HG03442 (cell line): ENCODE results near the gene RPH3AL.
"Not testable (repeated sequence)": the region's sequence is repeated elsewhere in the genome, so short reads cannot be mapped to it uniquely, and the experiment has no call there.

ENCODE experiments used
- ATAC-seq: cut with Tn5 transposase; IDR thresholded peaks from one replicate; pipeline ENCODE4 v1.9.1; 2021; ENCODE audit warnings: mild to moderate bottlenecking, moderate library complexity; ENCODE audit not compliant: unreplicated experiment

Gene RPH3AL

DNA sequence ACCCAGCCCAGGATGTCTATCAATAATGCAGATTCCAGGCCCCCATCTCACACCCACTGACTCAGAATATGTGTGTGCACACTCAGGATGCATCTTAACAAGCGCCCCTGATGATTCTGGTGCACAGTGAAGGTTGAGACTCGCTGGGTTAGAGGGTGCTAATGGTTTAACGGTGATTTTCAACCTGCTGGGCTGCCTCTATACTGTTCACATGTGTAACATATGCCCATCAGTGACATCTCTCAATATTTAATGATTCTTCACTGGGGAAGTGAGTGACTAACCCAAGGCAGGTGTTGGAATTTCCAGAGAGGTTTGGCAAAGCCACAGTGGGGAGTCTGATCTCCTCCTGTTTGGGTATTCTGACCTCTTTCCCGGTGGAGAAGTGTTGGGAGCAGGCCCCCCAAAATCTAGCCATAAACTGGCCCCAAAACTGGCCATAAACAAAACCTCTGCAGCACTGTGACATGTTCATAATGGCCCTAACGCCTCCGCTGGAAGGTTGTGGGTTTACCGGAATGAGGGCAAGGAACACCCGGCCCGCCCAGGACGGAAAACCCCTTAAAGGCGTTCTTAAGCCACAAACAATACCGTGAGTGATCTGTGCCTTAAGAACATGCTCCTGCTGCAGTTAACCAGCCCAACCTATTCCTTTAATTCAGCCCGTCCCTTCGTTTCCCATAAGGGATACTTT lies 167.0 kb downstream of the RPH3AL start:
- no peak for ATAC-seq

DNA sequence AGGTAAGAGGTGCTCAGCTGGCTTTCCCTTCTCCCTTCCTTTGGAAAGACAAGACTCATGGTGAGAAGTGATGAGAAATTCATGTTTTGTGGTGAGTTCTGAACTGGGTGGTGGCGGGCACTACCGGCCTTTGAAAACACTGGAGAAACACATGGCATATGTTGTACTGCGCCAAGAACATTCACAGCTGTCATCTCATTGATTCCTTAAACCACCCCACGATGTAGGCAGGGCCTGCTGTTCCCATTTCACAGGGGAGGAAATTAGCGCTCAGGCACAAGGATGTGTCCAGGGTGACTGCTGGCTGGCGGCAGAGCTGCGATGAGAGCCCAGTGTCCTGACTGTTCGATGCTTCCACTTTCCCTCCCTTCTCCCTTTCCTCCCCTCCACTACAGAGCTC lies 169.6 kb downstream of the RPH3AL start:
- ATAC-seq = no peak

DNA sequence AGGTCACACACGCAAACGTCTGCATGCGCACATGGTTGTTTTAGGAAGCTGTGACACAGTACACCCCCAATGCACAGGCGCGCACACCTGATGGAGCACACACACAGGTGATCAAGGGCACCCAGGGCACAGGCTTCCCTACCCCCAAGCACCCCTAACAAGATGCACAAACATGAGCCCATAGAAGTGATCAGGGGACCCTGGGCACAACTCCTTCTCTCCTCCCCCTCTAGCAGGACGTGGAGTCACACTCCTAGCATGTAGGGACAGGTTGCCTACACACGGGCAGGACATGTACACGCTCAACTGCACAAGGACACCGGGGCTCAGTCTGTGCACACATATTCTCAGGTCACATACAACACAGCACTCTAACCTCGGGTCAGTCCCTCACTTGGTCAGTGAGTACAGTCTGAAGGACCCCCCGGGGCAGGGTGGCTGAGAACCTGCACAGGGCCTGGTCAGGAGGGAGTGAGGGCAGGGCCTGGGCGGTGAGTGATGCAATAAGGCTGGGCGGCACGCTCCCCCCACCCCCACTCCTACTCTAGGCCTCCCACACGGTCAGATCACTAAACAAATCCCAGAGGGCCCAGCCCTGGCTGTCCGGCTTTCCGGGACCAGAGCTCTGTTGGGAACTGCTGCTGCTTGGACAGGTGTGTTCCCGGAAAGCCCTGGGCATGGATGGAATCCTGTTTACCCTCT lies 170.4 kb downstream of the RPH3AL start:
- ATAC-seq = no peak

DNA sequence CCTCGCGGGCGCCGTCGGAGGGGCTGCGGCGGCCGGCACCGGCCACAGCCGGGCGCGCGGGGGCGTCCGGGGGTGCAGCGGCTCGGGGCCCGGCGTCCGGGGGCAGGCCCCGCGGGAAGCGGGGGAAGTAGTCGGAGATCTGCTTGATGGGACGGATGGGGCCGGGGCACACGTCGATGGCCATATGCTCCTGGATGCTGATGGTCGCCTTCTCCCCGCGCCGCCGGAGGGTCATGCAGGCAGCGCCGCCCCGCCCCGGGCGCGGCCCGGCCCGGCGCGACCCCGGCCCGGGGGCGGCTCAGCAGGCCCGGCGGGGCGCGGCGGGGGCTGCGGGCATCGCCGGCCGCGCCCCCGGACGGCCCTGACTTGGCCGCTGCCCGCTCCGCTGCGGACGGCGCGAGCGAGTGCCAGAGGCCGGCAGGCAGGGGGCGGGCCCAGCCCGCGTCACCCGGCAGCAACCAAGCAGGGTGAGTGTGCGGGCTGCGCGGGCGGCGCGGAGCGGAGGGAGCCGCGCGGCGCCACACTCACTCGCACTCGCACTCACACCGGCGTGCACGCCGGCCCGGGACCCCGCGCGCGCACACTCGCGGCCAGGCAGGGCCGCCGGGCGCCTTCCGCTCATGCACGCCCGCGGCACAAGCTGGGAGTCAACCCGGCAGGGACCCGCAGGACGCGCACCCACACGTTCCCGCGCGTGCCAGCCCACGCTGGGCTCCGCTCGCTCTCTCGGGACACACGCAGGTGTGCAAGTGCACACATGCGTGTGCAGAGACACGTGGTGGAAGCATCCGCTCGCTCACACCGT lies 171.2 kb downstream of the RPH3AL start, which contains the start of gene DOC2B:
TSS of gene DOC2B (minus strand) at position 406 of the 805 bp plus-strand sequence. CDS start at position 235, 171 bp downstream.
- no peak for ATAC-seq

DNA sequence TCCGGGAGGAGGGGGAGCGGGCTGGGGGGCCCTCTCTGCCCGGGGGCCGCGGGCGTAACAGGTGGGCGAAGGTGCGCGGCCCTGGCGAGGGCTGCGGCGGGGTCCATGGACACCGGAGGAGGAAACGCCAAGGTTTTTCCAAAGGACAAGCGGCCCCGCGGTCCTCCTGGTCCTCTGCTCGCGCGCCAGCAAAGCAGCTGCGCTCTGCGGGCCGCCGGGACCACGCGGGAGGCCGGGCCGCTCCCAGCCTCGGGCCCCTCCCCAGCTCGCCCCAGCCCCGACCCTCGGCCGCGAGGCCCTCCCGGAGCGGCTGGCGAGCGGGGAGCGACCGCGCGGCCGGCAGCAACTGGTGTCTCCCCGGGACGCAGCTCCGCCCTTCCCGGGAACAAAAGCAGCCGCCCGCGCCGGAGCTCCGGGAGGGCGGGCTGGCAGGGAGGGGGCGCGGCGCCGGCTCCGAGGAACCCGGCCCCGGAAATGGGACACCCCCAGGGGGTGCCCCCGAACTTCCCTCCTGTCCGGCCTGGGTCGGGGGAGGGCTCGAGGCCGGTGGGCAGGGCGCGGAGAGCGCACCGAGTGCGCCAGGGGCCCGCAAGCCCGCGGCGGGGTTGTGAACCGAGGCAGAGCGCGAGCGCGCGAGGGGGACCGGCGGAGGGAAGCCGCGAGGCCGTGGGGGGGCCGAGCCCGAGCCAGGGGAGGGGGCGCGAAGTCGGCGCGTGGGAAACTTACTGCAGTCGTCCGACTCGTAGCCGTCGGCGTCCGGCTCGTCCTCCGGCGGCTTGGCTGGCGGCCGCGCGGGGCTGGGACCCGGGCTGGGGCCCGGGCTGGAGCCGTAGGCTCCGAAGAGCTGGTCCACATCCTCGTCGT lies 172.0 kb downstream of the RPH3AL start:
- no peak for ATAC-seq

DNA sequence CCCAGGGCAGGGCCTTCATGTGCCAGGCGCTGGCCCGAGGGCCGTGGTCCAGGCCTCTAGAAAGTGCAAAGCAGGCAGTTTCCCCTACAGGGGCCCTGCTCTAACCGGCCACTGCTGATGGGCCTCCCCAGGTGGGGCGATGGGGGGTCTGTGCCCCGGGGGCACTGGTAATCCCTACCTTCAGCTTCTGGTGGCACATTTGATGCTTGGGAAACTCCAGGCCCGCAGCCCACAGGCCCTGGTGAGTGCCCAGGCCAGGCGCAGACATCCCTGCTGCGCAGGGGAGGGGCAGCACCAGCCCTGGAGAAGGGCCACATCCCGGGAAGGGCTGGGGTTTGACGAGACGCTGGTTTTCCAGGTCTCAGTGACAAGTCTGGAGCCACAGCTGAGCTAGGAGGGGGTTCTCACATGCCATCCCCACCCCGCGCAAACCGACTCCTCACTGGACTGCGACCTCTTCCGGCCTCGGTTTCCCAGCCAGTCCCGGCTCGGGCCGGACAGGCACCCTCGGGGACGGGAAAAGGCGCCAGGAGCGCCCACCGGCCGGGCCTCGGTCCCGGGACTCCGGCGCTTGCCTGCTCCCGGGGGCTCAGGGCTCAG lies 172.7 kb downstream of the RPH3AL start:
- ATAC-seq = no peak

DNA sequence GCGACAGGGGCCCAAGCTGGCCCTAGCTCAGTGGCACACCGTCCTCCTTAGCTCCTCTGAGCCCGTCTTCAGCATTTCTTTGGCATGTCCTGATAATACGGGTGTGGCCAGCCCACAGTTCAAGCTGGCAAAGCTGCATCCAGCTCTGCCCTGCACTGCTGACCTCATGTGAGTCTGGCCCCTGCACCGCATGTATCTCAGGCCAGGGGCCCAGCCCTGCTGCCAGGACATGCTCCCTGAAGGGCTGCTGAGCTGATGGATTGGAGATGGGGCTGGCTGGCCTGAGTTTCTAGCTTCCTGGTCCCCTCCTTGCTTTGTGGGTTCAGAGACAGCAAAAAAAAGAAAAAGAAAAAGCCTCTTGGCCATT lies 173.6 kb downstream of the RPH3AL start:
- no peak for ATAC-seq

DNA sequence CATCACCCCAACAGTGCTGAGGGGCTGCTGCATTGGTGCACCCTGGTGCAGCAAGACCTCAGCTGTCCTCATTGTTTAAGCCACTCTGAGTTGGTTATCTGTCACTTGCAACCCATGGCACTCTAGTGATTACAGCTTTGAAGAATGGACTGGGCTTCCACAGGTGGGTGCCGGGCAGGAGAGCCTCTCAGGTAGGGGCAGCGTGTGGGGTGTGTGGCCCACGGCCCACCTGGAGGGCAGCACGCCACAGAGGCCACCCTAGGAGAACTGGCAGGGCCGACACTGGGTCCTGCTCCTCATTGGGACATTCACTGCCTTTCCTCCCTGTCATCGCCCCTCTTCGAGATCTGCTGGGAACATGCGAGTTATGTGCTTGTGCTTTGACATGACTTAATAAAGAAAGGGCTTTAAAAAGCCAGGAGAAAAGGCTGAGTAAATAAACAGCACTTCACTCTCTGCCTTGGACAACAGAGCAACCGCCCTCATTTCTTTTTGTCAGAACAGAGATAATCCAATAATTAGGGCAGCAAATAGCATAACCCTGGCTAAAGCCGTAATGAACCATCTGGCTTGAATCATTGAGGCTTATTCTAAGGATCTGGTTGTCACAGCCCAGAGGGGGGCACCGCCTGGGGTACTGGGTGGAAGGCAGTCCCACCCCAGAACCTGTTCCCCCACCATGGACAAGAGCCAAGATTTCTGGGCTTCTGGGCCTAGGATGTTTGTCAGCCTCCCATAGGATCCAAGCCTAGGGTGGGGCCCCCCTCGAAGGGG lies 174.1 kb downstream of the RPH3AL start:
- no peak for ATAC-seq

DNA sequence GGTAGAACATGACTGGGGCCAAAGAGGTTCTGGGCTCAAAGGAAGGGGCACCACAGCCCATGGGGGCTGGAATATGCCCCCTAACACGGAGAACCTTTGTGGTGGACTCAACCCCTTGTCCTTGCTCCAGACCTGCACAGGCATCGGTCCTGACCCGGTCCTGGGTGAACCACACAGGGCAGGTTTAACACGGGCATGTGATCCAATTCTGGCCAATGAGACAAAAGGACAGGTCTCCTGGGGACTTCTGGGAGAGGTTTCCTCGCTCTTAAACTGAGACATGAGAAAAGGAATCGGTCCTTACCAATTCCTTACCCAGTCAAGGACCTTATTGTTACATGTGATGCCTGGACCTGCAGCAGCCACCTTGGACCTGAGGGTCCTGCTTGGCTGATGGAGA lies 174.8 kb downstream of the RPH3AL start:
- no peak for ATAC-seq

DNA sequence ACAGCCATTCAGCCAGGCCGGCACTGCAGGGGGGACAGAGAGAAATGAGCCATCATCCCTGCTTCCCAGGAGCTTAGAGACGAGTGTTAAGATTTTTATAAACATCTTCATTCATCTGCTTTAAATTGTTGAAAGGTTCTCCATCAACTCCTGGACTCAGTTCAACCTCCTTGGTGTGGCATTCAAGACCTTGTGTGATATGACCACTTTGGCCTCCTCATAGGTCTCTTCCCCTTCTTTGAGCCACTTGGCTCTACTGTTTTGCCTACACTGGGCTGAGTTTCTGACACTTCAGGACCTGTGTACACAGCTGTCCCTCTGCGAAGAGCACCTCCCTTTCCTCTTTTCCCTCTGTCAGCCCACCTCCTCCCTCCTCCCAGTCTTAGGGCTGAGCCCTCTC lies 175.5 kb downstream of the RPH3AL start:
- ATAC-seq = no peak

DNA sequence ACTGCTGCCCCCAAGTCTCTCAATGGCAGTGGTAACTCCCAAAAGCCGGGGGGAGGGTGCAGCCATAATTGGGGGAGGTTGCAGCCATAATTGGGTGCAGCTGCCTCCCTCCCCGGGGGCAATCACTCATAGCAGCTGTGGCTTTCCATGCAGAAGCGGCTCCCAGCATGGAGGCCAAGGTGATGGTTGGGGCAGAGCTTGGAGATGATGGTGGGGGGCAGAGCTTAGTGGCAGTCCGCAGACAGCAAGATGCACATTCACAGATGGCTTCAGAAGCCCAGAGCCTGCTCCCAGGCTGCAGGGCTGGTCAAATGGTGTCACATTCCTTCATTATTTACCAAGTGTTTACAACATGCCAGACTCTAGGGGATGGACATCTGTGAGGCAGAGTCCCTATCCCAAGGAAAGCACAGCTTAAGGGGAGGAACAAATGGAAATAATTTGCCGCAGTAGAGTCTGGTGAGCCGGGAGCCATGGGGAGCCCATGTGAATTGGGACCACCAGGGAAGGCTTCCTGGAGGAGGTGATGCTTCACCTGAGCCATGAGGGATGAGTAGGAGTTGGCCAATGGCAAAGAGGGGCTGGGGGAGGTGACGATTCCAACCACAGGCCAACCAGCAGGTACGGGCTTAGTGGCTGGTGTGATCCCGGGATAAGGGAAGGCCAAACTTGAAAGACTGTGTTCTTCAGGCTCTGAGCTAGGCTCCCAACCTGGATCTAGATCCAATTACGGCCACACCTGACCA lies 179.3 kb downstream of the RPH3AL start:
- ATAC-seq = no peak

DNA sequence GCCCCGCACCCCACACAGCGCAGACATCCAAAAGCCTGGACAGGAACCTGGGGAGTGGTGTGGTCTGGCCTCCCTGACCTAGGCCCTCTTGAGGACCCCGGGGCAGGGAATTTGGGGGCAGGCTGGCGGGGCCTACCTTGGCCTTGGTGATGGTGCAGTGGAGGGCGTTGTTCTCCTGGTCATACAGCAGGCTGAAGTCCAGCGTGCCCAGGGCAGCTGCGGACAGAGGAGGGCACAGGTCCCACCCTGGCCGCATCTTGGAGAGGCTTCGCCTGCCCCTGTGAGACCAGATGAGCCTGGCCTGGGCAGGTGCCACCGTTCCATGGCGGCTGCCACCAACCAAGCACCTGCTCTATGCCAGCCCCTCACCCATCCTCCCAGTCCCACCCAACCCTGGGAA lies 180.2 kb downstream of the RPH3AL start:
- no peak for ATAC-seq

DNA sequence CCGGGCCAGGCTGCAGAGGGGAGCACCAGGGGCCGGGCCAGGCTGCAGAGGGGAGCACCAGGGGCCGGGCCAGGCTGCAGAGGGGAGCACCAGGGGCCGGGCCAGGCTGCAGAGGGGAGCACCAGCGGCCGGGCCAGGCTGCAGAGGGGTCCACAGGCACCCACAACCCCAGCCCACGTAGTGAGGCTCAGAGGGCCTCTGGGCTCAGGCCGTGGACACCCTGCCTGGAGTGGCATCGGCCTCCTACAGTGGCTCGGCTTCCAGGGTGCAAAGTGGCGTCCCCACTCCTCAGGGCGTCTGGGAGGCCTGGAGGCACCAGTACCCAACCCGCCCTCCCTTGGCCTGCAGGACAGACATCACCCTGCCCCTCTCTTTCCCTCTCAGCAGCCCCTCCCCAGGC lies 180.7 kb downstream of the RPH3AL start:
- ATAC-seq = no peak

DNA sequence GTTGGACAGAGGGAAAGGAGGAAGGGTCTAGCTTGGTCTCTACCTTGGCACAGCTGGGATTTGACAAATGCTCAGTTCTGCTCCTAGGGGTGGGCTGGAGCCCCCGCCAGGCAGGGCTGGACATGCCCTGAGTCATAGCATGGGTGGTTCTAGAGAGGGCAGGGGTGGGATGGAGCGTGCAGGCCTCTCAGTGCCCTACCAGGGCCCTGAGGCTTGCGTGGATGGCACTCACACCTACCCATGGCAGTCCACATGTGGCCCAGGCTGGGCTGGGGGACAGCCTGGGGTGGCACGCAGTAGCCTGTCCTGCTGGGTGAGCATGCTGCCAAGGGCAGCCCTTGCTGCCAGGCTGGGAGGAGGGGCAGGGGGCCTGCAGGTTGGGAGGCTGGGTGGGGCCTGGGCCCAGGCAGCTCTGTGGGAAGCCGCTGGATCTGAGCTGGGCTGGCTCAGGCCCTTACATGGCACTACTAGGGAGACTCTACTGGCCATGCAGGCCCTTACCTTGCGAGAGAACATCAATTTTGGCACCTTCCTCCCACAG lies 182.4 kb downstream of the RPH3AL start:
- ATAC-seq = no peak

DNA sequence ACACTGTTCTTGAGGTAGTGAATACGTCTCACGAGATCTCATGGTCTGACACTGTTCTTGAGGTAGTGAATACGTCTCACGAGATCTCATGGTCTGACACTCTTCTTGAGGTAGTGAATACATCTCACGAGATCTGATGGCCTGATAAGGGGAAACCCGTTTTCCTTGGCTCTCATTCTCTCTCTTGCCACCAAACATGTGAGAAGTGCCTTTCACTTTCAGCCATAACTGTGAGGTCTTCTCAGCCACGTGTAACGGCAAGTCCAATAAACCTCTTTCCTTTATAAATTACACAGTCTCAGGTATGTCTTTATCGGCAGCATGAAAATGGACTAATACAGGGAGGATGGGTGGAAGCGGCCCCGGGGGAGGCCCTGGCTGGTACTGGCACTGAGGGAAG lies 184.0 kb downstream of the RPH3AL start:
- ATAC-seq = not testable (repeated sequence)

DNA sequence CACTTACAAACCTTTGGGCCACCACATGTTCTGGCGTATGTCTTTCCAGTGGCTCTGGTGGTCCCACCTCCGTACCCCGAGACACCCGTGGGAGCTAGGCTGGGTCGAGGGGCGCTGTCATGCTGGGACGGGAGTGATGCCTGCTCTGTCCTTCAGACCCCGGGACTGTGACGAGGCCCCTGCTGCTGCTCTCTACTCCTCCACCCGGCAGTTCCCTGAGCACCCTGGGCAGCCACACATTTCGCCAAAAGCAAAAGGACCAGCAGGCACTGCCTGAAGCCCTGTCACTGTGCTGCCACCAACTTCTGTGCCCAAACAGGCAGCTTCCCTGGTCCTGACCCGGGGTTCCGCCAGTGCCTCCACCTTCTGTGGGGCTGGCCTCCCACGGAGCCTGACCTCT lies 186.7 kb downstream of the RPH3AL start:
- no peak for ATAC-seq

DNA sequence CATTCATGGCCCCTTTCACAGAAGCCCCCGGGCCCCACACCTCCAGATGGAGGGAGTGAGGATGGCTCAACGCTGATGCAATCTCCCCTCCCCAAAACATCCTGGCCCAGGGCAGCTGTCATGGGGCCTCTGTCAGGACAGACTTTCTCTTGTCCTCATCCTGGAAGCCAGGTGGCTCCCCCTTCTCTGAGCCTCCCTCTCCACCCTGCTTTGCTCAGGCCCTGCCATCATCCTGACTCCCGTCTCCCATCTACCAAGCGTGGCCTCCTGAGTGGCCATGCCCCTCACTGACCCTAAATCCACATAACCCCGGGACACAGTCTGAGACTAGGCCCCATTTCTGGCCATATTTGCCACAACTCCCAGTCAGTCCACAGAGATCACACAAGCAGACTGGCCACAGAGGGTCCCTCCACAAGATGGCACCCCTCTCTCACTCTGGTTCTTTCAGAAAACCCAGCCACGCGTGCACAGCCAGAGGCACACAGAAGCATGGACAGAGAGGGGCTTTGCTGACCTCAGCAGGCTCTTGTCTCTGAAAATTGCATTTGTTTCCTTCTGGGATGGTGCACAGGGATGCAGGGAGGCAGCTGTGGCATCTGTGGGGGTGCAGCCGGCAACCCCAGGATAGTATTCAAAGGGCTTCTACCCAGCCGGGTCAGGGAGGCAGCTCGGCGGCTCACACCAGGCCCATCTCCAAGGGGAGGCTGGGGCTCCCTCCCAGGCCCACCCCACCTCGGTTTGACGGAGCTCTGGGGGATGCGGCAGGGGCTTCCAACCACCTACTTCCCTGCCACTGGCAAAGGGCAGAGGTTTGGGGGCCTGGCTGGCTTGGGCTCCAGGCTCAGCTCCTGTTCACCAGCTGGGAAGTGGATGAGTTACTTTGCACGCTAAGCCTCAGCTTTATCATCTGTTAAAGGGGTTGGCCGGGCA lies 188.0 kb downstream of the RPH3AL start:
- ATAC-seq = no peak
